Metanephros (tissue), 1 donor: Measurements from ENCODE around the gene MEIKIN. TPM values are rescaled to one million over a fixed set of nuclear protein-coding genes. Genes with fewer than 3 reads are reported as not detected.

Source experiments
- total RNA-seq: library from RNA; depleted of rRNA; stranded (reverse); fragments of >200 nt; gene quantifications from one replicate; pipeline ENCODE4 v1.2.3, GENCODE V29; 2014

MEIKIN gene, protein sequence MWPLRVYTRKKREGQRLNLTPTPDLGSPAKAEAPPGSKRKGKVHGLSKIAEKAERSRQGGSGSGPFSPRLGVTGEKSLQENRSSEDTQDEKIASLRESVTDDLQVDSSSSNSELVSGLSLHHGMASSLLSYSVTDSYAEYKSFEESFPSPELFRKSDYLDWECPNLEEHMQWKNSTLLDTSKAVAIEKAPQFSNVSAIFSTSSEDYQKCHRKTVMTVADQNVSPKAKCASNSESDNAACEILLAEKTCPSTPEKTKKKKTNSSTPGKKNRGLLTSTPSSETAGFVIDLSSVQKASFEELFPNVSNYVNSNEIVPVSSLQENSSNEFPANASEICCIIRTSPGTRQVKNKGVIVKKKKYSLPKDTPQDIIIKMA
- total RNA-seq: not detected

DNA sequence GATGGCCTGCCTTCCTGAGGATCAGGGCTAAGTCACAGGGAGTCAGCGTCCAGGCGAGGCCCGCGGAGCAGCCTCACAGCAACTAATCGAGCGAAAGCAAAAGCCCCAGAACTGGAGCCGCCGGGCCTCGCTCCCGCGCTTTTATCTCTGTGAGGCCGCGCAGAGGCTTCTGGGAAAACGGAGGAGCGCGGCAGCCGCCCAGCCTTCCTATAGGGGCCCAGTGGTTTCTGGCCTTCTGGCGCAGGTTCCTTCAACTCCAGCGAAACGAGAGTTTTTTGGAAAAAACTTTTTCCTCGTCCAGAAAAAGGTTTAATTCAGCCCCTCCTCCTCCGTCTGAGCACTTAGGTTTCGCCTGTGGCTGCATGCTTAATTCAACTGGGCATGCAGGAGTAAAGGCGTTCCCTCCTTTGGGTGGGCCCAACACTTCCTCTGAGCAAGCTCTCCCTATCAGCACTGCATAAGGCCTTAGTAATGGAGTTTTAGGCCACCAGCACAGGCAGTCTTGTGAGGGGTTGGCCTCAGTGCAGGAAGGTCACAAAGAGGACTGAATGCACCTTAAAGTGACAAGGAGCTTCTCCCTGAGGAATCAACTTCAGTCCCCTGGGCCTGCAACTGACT lies at the start of gene MEIKIN:
TSS of gene MEIKIN (minus strand) at position 113 of the 618 bp plus-strand sequence. CDS start 158 bp downstream, outside the sequence.

DNA sequence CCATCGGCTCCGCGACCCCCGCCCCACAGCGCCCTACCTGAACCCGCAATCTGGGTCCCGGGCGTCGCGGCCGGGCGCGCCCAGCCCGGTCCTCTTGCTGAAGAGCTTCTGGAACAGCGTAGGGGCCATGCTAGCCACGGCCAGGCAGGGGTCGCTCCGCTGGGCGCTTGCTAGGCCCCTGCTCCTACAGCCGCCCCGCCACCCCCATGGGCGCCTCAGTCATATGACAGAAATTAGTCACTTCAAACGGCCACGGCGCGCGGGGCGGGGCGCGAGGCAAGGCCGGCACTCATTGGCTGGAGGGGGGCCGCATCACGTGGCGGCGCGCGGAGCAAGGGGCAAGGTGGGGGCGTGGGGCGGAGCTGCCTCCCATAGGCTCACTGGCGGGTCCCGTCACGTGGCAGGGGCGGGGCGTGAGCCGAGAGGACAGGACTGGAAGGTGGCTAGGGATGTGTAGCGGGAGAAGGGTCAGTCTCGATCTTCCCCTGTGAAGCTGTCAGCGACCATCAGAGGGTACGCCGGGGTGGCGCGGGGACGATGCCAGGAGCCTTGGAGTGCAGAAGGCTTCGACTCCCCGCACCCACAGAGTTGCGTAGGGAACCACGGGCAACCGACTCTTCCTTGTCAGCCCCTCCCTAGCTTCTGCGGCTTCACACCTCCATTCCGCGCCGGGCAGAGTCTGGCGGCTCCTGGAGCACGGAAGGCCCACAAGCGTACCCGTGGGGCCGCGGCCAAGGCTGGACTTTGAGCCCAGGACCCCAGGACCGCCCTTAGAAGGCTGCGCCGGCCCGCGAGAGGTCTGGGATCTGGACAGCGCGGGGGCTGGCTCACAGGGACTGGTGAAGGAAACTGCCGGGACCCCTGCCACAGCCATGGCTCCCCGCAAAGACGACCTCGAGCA lies 148.4 kb downstream of the MEIKIN start, which contains the start of gene FNIP1:
TSS of gene FNIP1 (minus strand) at position 225 of the 901 bp plus-strand sequence. CDS start at position 129, 96 bp downstream.

Other genes with a start within 250 kb of the MEIKIN start
- gene FNIP1, start 148.6 kb downstream of the MEIKIN start, total RNA-seq: 58.2 TPM
- gene ACSL6, start 66.0 kb upstream of the MEIKIN start, total RNA-seq: 4.9 TPM
- not detected for gene IL3, start 115.0 kb upstream of the MEIKIN start, total RNA-seq
- not detected for gene CSF2, start 128.1 kb upstream of the MEIKIN start, total RNA-seq